Testis (tissue), 3 donors: ENCODE results near the gene OPCML. TPM values are rescaled to one million over a fixed set of nuclear protein-coding genes. Genes with fewer than 3 reads are reported as not detected.

Experiments
- DNase-seq: peaks from one replicate; pipeline ENCODE4 v3.0.0-alpha.2; 2019
- H3K27ac ChIP-seq, 2 donors: fragments of 200-600 bp; sonication (generic); one replicate each; pipeline ENCODE4 v1.5.1; 2019
- H3K27me3 ChIP-seq: fragments of 200-600 bp; sonication (generic); one replicate; pipeline ENCODE4 v1.5.1; 2019
- H3K36me3 ChIP-seq: fragments of 200-600 bp; sonication (generic); one replicate; pipeline ENCODE4 v1.5.1; 2017; ENCODE audit warnings: low read depth; ENCODE audit errors: missing control alignments
- H3K4me1 ChIP-seq: fragments of 200-600 bp; sonication (generic); one replicate; pipeline ENCODE4 v1.5.1; 2019
- H3K4me3 ChIP-seq, 2 donors: fragments of 200-600 bp; sonication (generic); one replicate each; pipeline ENCODE4 v1.5.1; 2017 to 2019
- H3K9me3 ChIP-seq: fragments of 200-600 bp; sonication (generic); one replicate; pipeline ENCODE4 v1.5.1; 2017
- POLR2A ChIP-seq: fragments of 450-650 bp; IDR thresholded peaks from one replicate; pipeline ENCODE4 v1.6.1; 2017; ENCODE audit warnings: antibody characterized with exemption, mild to moderate bottlenecking, moderate library complexity
- WGBS, 2 donors: methylation state at CpG; one replicate each; pipeline ENCODE4 v1.1.5; 2018; 5-methylcytosine and 5-hydroxymethylcytosine counted together
- intact Hi-C: fragments of 100-400 bp; cut with DNase I; formaldehyde crosslinking; loops from one replicate; pipeline ENCODE4 v1.15.1; 2023; ENCODE audit warnings: low total_unique reads
- polyA plus RNA-seq: library from polyadenylated mRNA; stranded (reverse); fragments of 350-450 nt; fragmentation: Illumina TruSeq; extraction: RNeasy Lipid Tissue Mini Kit (QIAGEN cat#74804); gene quantifications from one replicate; pipeline ENCODE4 v1.2.3, GENCODE V29; 2014; ENCODE audit warnings: low read depth, low replicate concordance; ENCODE audit not compliant: insufficient read depth
- total RNA-seq, 2 donors: library from RNA; depleted of rRNA; stranded (reverse); fragments of >200 nt; gene quantifications; one replicate each; pipeline ENCODE4 v1.2.3, GENCODE V29; 2016
- TF ChIP-seq, protein P1 (sequence below), 3 experiments: fragments of 450-650 bp in 2 of 3; fragments of 200-600 bp in 1 of 3; sonication (generic) in 1 of 3; IDR thresholded peaks; one replicate each; pipeline ENCODE4 v1.5.1; 2016 to 2019; ENCODE audit warnings: antibody characterized with exemption in 3 of 3, mild to moderate bottlenecking in 2 of 3, moderate library complexity in 1 of 3

OPCML gene
- total and polyA plus RNA-seq, 3 donors from 2014 or later = 0.16 to 2.7 (median 0.62) TPM

DNA sequence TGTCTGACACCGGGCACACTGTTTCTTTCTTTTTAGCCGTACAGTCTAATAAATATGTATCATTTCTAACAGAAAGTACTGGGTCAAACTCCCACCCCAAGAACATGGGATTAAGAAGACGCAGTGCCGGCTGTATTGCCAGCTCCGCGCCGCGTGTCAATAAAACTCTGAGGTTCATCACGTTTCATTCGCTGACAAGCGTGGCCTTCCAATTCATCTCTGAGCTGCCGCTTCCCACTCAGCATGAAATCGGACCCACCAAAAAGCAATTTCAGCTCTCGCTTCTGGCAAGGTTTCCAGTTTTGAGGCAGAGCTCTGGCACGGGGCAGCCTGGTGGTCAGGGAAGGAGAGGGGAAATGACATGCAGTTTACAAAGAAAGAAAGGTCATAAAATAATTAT, 819.8 kb downstream of the OPCML start:
- no peak for DNase-seq
- no peak overlapping the region for H3K27ac ChIP-seq
- H3K36me3 ChIP-seq = no peaks in the 10 kb centered on the region
- no peaks in the 10 kb centered on the region for H3K9me3 ChIP-seq
- H3K27me3 ChIP-seq = no peaks in the 10 kb centered on the region
- intact Hi-C loops = no loop called here
- 42 to 58% methylated on average over 15 of the region's 15 CpGs for whole genome bisulfite sequencing, 2 donors
- H3K4me1 ChIP-seq = no peaks in the 10 kb centered on the region
- no peak for TF ChIP-seq POLR2A
- TF ChIP-seq, protein P1, sequence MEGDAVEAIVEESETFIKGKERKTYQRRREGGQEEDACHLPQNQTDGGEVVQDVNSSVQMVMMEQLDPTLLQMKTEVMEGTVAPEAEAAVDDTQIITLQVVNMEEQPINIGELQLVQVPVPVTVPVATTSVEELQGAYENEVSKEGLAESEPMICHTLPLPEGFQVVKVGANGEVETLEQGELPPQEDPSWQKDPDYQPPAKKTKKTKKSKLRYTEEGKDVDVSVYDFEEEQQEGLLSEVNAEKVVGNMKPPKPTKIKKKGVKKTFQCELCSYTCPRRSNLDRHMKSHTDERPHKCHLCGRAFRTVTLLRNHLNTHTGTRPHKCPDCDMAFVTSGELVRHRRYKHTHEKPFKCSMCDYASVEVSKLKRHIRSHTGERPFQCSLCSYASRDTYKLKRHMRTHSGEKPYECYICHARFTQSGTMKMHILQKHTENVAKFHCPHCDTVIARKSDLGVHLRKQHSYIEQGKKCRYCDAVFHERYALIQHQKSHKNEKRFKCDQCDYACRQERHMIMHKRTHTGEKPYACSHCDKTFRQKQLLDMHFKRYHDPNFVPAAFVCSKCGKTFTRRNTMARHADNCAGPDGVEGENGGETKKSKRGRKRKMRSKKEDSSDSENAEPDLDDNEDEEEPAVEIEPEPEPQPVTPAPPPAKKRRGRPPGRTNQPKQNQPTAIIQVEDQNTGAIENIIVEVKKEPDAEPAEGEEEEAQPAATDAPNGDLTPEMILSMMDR (IDR thresholded peaks at IDR 0.05) = no peak
- H3K4me3 ChIP-seq = no peak overlapping the region

GRCh38 chr11:132704781-132705375, 827.4 kb downstream of the OPCML start:
- Histone ChIP-seq H3K27ac (no peak overlapping the region), H3K27me3 (no peaks in the 10 kb centered on the region), H3K4me1 (no peaks in the 10 kb centered on the region), H3K4me3 (no peak overlapping the region), H3K9me3 (no peaks in the 10 kb centered on the region), H3K36me3 (no peaks in the 10 kb centered on the region)
- intact Hi-C loops = no loop called here
- DNase-seq = no peak
- 82 to 91% methylated on average over 5 of the region's 5 CpGs for whole genome bisulfite sequencing, 2 donors
- TF ChIP-seq POLR2A = no peak
- TF ChIP-seq, protein P1 (IDR thresholded peaks at IDR 0.05) = no peak

GRCh38 chr11:132692891-132693290, 839.4 kb downstream of the OPCML start:
- Histone ChIP-seq H3K27me3 (no peaks in the 10 kb centered on the region), H3K27ac (no peak overlapping the region), H3K4me3 (no peak overlapping the region), H3K36me3 (no peaks in the 10 kb centered on the region), H3K9me3 (no peaks in the 10 kb centered on the region), H3K4me1 (no peaks in the 10 kb centered on the region)
- DNase-seq = no peak
- TF ChIP-seq POLR2A = no peak
- TF ChIP-seq, protein P1 (IDR thresholded peaks at IDR 0.05) = no peak
- intact Hi-C loops = no loop called here
- WGBS, 2 donors = 50 to 60% methylated on average over 1 of the region's 1 CpG

GRCh38 chr11:132691848-132692550, 840.3 kb downstream of the OPCML start:
- Histone ChIP-seq H3K36me3 (no peaks in the 10 kb centered on the region), H3K4me1 (no peaks in the 10 kb centered on the region), H3K4me3 (no peak overlapping the region), H3K27ac (no peak overlapping the region), H3K9me3 (no peaks in the 10 kb centered on the region), H3K27me3 (no peaks in the 10 kb centered on the region)
- TF ChIP-seq, protein P1 (IDR thresholded peaks at IDR 0.05) = no peak
- TF ChIP-seq POLR2A = no peak
- DNase-seq = no peak
- intact Hi-C loops = no loop called here
- WGBS, 2 donors = 91% methylated on average over 6 of the region's 6 CpGs

DNA sequence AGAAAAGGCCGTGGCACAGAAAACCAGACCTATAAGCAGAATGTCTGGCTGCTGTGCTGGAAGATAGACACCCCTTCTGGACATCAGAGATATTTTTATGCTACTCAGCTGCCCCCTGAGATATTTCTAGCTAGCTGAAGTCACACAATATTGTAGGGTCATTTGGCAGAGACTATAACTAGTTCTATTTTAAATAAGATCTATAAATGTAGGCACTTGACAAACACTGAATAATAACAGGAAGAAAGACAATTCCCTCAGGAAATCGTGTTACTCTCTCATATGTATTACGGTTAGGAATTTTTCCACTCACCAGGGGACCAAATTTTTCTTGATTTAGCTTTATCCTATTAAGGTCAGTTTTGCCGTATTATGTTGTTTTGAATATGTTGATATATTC, 845.4 kb downstream of the OPCML start:
- Histone ChIP-seq H3K4me3 (no peak overlapping the region), H3K27me3 (no peaks in the 10 kb centered on the region), H3K9me3 (no peaks in the 10 kb centered on the region), H3K36me3 (no peaks in the 10 kb centered on the region), H3K27ac (no peak overlapping the region), H3K4me1 (no peaks in the 10 kb centered on the region)
- intact Hi-C loops = no loop called here
- TF ChIP-seq, protein P1 (IDR thresholded peaks at IDR 0.05) = no peak
- TF ChIP-seq POLR2A = no peak
- 71 to 73% methylated on average over 4 of the region's 4 CpGs for WGBS, 2 donors
- DNase-seq = no peak
